Caco-2 (cell line): ENCODE data around the gene OGDH. TPM values are rescaled to one million over a fixed set of nuclear protein-coding genes. Genes with fewer than 3 reads are reported as not detected.

Experiments
- BruUV-seq: library from RNA; stranded (reverse); fragments of 400-500 nt; replicated peaks from 2 replicates; lab custom pipeline; 2021; lab: Mats Ljungman, UMichigan
- CTCF ChIA-PET: fragments of 300-600 bp; sonication (Branson Sonifier 250); formaldehyde crosslinking; loops from one replicate; lab custom pipeline; 2022; ENCODE audit warnings: antibody characterized with exemption; lab: Charles Lee
- POLR2A ChIA-PET: fragments of 300-600 bp; sonication (Branson Sonifier 250); formaldehyde crosslinking; loops from one replicate; lab custom pipeline; 2022; ENCODE audit warnings: antibody characterized with exemption; lab: Charles Lee
- DNase-seq, 2 experiments: peaks; one replicate each; pipeline versions ENCODE4 v3.0.0 to v3.0.0-alpha.2; 2020 to 2022
- H3K27me3 ChIP-seq: replicated peaks from 2 replicates; pipeline ENCODE4 v1.6.0; 2011; ENCODE audit warnings: low read length; ENCODE audit not compliant: control insufficient read depth, insufficient read depth
- H3K36me3 ChIP-seq: 2 replicates; pipeline ENCODE4 v1.5.1; 2011; ENCODE audit warnings: low read length; ENCODE audit not compliant: control insufficient read depth, insufficient read depth
- H3K4me1 ChIP-seq: fragments of 250-450 bp; sonication (Bioruptor Pico); 2 replicates; pipeline ENCODE4 v1.5.1; 2020; ENCODE audit warnings: mild to moderate bottlenecking
- H3K4me3 ChIP-seq: 2 replicates; pipeline ENCODE4 v1.5.1; 2011; ENCODE audit warnings: low read depth, mild to moderate bottlenecking, control low read depth, low read length
- H3K9me3 ChIP-seq: fragments of 250-450 bp; sonication (Bioruptor Pico); 2 replicates; pipeline ENCODE4 v1.5.1; 2020; ENCODE audit warnings: mild to moderate bottlenecking, moderate library complexity
- H3K27ac Mint-ChIP-seq: one replicate; pipeline ENCODE4 v1.8.0; 2022; ENCODE audit warnings: mixed read lengths; ENCODE audit not compliant: unreplicated experiment
- H3K27me3 Mint-ChIP-seq: one replicate; pipeline ENCODE4 v1.8.0; 2022; ENCODE audit warnings: mixed read lengths; ENCODE audit not compliant: insufficient read depth, unreplicated experiment
- H3K36me3 Mint-ChIP-seq: one replicate; pipeline ENCODE4 v1.8.0; 2022; ENCODE audit warnings: mild to moderate bottlenecking, mixed read lengths; ENCODE audit not compliant: insufficient read depth, unreplicated experiment
- H3K4me1 Mint-ChIP-seq: one replicate; pipeline ENCODE4 v1.8.0; 2022; ENCODE audit warnings: low read depth, mixed read lengths; ENCODE audit not compliant: unreplicated experiment
- H3K4me3 Mint-ChIP-seq: one replicate; pipeline ENCODE4 v1.8.0; 2022; ENCODE audit warnings: mild to moderate bottlenecking, moderate library complexity, mixed read lengths; ENCODE audit not compliant: unreplicated experiment
- H3K9me3 Mint-ChIP-seq: one replicate; pipeline ENCODE4 v1.8.0; 2022; ENCODE audit warnings: mixed read lengths; ENCODE audit not compliant: unreplicated experiment
- CTCF ChIP-seq, 2 experiments: fragments of 200-600 bp in 1 of 2; IDR thresholded peaks; 1 replicate in 1 of 2; 2 replicates in 1 of 2; pipeline versions ENCODE4 v1.5.1 to v1.8.0; 2011 to 2022; ENCODE audit warnings: antibody characterized with exemption in 1 of 2, control low read depth in 1 of 2, inconsistent platforms in 1 of 2, low read depth in 1 of 2, low read length in 1 of 2, mild to moderate bottlenecking in 1 of 2, moderate library complexity in 1 of 2; ENCODE audit not compliant: insufficient read depth in 1 of 2, severe bottlenecking in 1 of 2, unreplicated experiment in 1 of 2
- intact Hi-C: fragments of 100-400 bp; cut with micrococcal nuclease; formaldehyde crosslinking; loops from one replicate; pipeline ENCODE4 v1.10.0; 2022; ENCODE audit not compliant: unreplicated experiment
- total RNA-seq: library from RNA; stranded (reverse); gene quantifications from 2 replicates; pipeline ENCODE4 v1.2.3, GENCODE V29; 2022

Gene OGDH
- total RNA-seq, 1 experiment from 2014 or later, result 62.1 TPM

- intact Hi-C loops, result loop anchor here (2.0 to 5.0 kb wide), 3 partner anchors 47 to 168 kb away; partner anchors contain the start of genes PPIA and TMED4
- POLR2A ChIA-PET, result no interaction called here
- DNase-seq, result no peak
- Histone ChIP-seq H3K4me1 (peaks cover 24% of the 10 kb centered on the region), H3K27me3 (no peaks in the 10 kb centered on the region), H3K36me3 (no peaks in the 10 kb centered on the region; the same call in none of the 2 replicates), H3K4me3 (peak overlapping the region; percentile 96), H3K9me3 (no peaks in the 10 kb centered on the region)
- no peaks in the 10 kb centered on the region for H3K9me3 Mint-ChIP-seq
- peaks cover 5% of the 10 kb centered on the region for H3K36me3 Mint-ChIP-seq
- CTCF ChIA-PET, result no interaction called here
- peak overlapping the region; percentile 83 for H3K4me3 Mint-ChIP-seq
- TSS peak; percentile 46 for BruUV-seq
- H3K27ac Mint-ChIP-seq, result peak overlapping the region; percentile 72
- TF ChIP-seq CTCF (IDR thresholded peaks at IDR 0.05; ENCODE audit: insufficient read depth in 1 of 2, low read depth in 1 of 2, low read length in 1 of 2, severe bottlenecking in 1 of 2, unreplicated experiment in 1 of 2), result no peak
- H3K4me1 Mint-ChIP-seq, result peaks cover 18% of the 10 kb centered on the region
- no peaks in the 10 kb centered on the region for H3K27me3 Mint-ChIP-seq
Observed at GRCh38 chr7:44749992-44750391, 143.6 kb downstream of the OGDH start.

GRCh38 chr7:44750424-44750823 lies 144.0 kb downstream of the OGDH start:
- no TSS peak for BruUV-seq

GRCh38 chr7:44750921-44751571 lies 144.6 kb downstream of the OGDH start:
- POLR2A ChIA-PET, result interaction anchor here (0.6 kb wide), 1 partner anchor 137 kb away, joined by 3 read pairs; no protein-coding TSS in a partner anchor
- BruUV-seq, result no TSS peak
- TF ChIP-seq CTCF (IDR thresholded peaks at IDR 0.05; ENCODE audit: insufficient read depth in 1 of 2, low read depth in 1 of 2, low read length in 1 of 2, severe bottlenecking in 1 of 2, unreplicated experiment in 1 of 2), result no peak

More at GRCh38 chr7:44750424-44750823, 144.0 kb downstream of the OGDH start:
- no peak overlapping the region for H3K27ac Mint-ChIP-seq
- no peak for TF ChIP-seq CTCF (IDR thresholded peaks at IDR 0.05; ENCODE audit: insufficient read depth in 1 of 2, low read depth in 1 of 2, low read length in 1 of 2, severe bottlenecking in 1 of 2, unreplicated experiment in 1 of 2)
- H3K4me1 Mint-ChIP-seq, result peaks cover 18% of the 10 kb centered on the region
- Histone ChIP-seq H3K36me3 (no peaks in the 10 kb centered on the region; the same call in none of the 2 replicates), H3K4me3 (no peak overlapping the region), H3K9me3 (no peaks in the 10 kb centered on the region), H3K4me1 (peaks cover 24% of the 10 kb centered on the region), H3K27me3 (no peaks in the 10 kb centered on the region)
- DNase-seq, result no peak
- H3K9me3 Mint-ChIP-seq, result no peaks in the 10 kb centered on the region
- peak overlapping the region; percentile 83 for H3K4me3 Mint-ChIP-seq
- peaks cover 5% of the 10 kb centered on the region for H3K36me3 Mint-ChIP-seq
- POLR2A ChIA-PET, result no interaction called here
- intact Hi-C loops, result no loop called here
- H3K27me3 Mint-ChIP-seq, result no peaks in the 10 kb centered on the region
- CTCF ChIA-PET, result no interaction called here

More at GRCh38 chr7:44750921-44751571, 144.6 kb downstream of the OGDH start:
- H3K27ac Mint-ChIP-seq, result no peak overlapping the region
- no peaks in the 10 kb centered on the region; the same call in none of the 2 replicates for H3K36me3 ChIP-seq
- intact Hi-C loops, result no loop called here
- H3K27me3 Mint-ChIP-seq, result no peaks in the 10 kb centered on the region
- CTCF ChIA-PET, result no interaction called here
- peak in 1 of 2 experiments; percentile 38 for DNase-seq
- peaks cover 24% of the 10 kb centered on the region for H3K4me1 ChIP-seq
- H3K4me1 Mint-ChIP-seq, result peaks cover 18% of the 10 kb centered on the region
- no peak overlapping the region for H3K4me3 ChIP-seq
- H3K9me3 ChIP-seq, result no peaks in the 10 kb centered on the region
- H3K27me3 ChIP-seq, result no peaks in the 10 kb centered on the region
- no peaks in the 10 kb centered on the region for H3K9me3 Mint-ChIP-seq
- H3K4me3 Mint-ChIP-seq, result no peak overlapping the region
- peaks cover 5% of the 10 kb centered on the region for H3K36me3 Mint-ChIP-seq
